CD4-positive, alpha-beta T cell treated with Interleukin-6 for 4 hours (primary cell): Measurements from ENCODE around the gene ABTB1.

Experiments
- DNase-seq: peaks from one replicate; pipeline ENCODE4 v3.0.0-alpha.2; 2020; ENCODE audit warnings: mixed read lengths

Gene ABTB1

DNA sequence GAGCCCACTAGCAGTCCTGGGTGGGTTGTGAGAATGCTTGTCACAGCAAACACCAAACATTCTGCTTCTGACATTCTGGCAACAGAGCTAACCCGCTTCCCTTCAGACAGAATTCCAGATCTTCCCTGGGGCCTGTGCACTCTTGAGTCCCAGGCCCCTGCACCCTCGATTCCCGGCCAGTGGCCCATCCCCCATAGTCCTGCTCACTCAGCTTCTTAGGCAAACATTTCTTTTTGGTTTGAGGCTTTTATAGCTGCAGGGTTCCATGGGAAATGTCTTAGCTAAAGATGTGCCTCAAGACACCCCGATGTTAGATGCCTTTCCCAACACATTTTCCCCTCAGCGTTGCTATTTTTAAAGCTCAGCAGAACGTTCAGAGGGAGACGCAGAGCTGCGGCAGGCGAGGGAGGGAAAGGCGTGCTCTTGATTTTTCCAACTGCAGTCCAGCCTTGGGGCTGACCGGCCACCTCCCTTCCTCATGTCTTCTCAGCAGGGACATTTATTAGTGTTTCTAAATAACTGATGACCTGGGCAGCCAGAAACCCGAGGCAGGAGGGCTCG is 35.2 kb downstream of the ABTB1 start:
- no peak for DNase-seq

DNA sequence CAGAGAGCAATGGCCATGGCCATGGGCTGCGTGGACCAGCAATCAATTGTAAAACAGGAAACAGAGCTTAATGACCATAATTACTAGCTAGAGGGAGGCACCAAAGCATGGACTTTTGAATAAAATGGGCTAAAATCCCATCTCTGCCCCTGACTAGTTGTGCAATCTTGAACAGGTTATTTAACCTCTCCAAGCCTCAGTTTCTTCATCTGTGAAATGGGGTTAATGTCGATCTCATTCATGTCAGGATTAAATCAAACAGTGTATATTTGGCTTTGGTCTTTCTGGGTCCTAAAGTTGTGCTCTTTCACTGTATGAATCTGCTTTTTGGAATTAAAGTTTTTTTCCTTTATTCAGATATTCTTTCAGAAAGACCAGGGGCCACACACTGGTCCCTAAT is 36.1 kb downstream of the ABTB1 start:
- DNase-seq, result no peak

DNA sequence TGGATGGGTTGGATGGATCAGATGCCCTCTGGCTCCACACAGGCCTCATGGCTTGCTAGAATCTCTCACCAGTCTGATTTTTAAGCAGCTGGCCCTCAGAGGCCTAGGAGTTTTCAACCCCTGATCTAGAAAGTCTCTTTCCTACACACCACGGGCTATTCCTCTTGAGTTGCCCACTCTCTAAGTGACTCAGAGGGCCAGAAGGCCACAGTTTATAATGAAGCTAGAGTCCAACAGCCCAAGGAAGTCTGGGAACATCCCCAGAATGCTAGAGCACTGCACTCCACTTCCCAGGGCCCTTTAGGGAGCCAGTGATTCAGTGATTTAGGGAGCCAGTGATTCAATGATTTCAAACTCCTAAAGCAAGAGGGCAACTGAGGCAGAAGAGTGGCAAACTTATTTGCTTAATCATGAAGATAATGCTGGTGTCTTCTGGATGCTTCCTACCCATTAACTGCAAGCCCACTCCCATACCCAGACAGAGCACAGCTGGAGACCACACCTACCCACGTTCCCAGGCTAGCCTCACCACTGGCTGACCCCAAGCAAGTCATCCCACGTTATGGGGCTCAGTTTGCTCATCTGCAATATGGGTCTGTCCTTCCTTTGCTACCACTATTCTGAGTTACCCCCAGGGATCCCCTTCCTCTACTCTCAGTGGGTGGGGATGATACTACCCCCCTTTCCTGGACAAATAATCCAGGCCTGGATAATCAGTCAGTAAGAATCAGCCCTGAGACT is 36.7 kb downstream of the ABTB1 start:
- no peak for DNase-seq

DNA sequence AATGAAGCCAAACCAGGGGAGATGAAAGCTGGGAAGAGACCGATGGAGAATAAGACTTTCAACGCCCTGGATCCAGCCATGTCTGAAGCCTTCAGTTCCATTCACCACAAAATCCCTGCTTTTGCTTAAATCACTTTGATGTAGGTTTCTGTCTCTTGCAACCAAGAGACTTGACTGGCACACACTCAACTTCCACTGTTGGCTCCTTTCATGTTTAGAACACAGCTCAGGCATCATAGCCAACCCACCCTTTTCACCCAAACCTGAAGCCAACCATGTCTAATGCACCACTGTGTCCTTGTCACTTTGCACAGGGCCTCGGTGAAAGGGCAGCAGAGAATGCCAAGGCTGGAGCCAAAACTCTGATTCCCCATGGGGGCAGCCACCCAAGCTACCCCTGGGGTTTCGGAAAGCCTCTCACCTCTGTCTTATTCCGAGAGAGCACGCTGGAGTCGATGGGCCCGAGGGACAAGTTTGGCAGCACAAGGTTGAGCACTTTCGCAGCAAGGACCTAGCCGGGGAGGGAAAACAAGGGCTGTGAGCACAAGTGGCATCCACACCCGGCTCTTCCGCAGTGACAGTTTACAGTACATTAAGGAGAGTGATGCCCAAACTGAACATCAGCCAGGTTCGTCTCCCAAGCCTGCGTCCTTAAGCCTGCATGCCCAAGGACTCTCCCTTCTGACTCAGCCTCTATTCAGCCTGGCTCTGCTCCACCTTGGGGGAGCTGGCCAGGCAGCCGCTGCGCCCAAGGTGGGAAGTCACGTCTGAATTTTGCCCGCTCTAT is 37.6 kb downstream of the ABTB1 start:
- no peak for DNase-seq

GRCh38 chr3:127711021-127711695 is 38.4 kb downstream of the ABTB1 start:
- no peak for DNase-seq

DNA sequence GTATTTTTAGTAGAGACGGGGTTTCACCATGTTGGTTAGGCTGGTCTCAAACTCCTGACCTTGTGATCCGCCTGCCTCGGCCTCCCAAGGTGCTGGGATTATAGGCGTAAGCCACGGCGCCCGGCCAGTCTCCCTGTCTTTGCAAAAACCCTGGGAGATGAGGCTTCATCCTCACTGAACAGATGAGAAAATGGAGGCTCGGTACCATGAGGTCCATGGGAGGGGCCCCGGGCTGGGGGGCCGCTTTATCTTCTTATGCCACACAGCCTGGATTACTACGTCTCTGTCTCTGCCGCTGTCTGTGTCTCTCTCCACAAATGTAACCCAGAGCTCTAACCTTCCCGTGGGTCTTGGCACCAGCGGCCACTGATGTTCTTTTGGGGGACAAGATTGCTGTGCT is 39.1 kb downstream of the ABTB1 start:
- DNase-seq, result no peak

DNA sequence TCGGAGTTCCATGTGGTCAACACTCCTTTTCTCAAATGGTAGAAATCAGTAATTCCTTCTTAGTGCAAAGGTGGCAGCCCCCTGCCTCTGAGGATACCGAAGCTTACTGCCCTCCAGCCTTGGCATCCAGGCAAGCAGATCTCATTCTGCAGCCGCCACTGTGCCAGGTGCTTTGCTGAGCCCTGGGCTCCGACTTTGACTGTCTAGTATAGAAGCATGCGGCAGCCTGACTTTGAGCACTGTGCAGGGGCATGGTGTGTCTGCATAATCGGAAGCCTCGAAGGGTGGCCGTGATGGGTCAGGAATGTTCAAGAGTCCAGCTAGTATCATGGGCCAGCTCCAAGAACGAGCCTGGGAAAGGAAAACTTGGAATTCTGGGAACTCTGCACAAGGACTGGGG is 39.7 kb downstream of the ABTB1 start:
- DNase-seq, result no peak

- no peak for DNase-seq
Measured at GRCh38 chr3:127712881-127713771, 40.4 kb downstream of the ABTB1 start.

GRCh38 chr3:127714125-127714571 is 41.4 kb downstream of the ABTB1 start:
- no peak for DNase-seq

DNA sequence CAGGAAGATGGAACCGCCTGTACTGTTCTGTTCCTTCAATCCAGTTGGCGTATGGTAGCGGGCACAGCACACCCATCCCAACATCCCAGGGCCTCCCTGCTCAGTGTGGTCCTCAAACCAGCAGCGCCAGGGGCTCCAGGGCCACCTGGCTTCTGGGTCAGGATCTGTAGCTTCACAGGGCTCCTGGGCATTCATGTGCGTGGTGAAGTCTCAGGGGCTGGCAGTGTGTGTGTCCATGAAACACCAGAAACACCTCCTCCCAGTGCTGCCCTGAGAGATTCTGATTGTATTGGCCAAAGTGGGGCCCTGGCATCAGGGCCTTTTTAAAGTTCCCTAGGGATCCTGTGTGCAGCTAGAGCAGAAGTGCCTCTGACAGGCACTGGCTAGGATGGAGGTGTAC is 42.1 kb downstream of the ABTB1 start:
- no peak for DNase-seq

DNA sequence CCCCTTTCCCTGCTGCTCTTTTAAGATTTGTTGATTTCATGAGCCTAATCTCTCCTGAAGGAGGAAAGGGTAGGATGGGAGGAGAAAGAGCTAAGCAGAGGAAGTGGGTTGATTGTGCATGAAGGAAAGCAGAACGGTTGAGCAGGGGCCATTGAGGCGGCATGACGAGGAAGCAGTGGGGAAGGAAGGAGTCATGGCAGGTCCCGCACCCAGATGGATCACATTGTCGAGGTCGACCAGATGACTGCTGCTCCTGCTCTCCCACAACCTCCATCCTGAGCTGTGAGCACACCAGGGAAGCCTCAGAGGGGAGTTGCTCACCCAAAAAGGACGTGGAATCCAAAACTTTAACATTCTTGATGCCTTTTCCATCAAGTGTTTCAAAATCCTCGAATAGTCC is 42.8 kb downstream of the ABTB1 start:
- no peak for DNase-seq

DNA sequence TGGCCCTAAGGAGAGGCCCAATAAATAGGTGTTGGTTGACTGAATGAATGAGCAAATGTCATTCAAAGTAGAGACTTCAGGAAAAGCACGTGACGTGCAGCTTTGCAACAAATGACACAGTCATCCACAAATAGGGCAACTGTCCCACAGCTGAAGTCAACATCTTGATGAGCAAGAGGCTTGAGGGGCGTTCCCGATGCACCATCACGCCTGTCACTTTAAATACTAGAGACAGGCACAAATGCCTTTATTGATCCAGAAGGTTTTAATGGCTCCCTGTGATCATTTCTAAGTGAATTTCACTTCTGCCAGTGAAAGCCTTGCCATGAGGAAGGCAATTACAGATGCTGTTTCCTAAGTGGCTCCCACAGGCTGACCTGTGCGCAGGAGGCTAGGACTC is 43.6 kb downstream of the ABTB1 start:
- DNase-seq, result no peak

GRCh38 chr3:127717357-127718244 is 44.8 kb downstream of the ABTB1 start:
- DNase-seq, result no peak

DNA sequence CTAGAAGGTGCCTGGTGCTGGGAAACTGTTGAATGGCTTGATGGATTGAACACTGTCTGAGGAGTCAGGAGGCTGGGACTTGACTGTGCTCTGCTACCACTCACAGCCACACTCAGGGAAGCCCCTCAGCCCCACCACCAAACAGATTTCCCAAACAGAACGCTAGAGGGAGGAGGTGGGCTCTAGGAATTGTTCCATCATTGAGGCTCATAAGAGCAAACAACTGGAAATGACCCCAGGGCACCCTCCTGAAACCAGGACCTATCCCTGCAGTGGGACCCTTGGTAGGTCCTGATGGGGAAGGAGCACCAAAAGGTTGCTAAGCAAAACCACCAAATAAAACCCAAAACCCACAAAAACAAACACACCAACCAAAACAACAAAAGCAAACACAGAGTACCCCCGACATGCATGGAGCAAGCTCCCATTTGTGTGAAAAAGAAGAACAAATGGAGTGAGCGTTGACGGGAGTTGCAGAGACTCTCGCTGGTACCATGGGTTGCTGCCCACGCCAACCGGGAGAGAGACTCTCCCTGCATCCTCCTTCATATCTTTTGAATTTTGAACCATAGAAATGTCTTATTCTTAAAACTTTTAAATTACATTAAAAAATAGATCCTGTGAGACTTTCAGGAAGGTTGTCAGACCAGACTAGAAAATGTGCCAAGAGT is 45.6 kb downstream of the ABTB1 start:
- DNase-seq, result no peak

DNA sequence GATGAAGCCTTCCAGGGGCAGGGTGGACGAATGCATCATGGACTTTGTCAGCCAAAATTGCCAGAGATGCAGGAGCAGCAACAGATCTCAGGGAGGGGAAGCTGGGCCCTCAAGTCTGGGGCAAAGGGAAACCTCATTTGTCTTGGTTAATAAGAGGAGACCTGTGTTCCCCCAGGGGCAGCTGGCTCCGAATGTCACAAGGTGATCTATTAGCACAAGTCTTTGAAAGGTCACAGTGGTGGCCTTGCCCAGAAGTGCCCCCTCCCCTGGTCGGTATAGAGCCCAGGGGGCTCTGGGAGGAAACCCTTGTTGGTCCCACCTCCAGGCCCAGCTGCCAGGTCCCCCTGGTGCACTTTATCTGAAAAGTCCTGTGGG is 46.2 kb downstream of the ABTB1 start:
- no peak for DNase-seq

DNA sequence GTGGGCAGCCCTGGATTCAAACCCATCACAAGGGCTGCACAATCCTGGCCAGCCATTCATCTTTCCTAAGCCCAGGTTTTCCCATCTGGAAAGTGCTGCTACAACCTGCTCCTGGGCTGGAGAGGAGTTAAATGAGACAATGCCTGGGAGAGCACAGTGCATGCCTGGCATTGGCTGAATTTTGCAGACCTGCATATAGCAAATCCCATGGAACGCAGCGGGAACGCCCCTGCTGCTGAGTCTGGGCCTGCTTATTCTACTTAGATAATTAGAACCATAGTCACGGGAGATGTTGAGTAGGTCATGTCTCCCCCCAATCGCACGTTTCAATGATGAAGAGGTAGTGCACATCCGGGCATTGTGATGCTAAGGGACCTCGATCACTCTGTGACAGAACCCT is 46.6 kb downstream of the ABTB1 start:
- DNase-seq, result no peak

DNA sequence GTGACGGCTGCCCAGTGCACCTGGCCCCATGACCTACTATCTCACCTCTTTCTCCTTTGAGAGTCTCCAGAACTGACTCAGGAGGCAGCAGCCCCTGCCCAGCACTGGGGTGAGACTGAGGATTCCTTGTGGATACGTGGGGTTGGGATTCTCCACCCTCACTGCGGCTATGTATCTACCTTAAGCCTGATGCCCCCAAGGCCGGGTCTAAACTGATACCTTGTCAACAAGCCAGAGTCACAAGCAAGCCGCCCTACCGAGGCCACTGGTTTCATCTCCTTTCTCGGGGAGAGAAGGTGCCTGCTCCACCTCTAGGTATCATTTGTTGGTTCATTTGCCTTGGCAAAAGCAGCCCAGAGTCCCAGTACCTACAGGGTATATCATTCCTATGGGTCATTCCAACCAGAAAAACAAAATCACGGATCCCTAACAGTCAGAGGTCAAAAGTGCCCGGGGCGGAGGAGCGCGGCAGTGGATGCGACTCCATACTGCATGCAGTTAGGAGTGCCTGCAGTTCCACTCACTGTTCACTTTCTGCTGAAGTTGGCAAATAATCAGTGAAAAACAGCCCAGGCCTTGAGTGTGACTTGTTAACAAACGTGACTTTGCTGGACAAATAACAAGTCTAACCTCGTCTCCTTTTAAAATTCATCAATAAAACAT is 47.5 kb downstream of the ABTB1 start:
- DNase-seq, result no peak

- no peak for DNase-seq
Measured at GRCh38 chr3:127720985-127721935, 48.5 kb downstream of the ABTB1 start.
